Glutamatergic neuron (in vitro differentiated cells): ENCODE data around the gene ZNF496. TPM values are rescaled to one million over a fixed set of nuclear protein-coding genes. Genes with fewer than 3 reads are reported as not detected.
"Not testable (repeated sequence)": the region's sequence is repeated elsewhere in the genome, so short reads cannot be mapped to it uniquely, and the experiment has no call there.

Source experiments
- DNase-seq: peaks from one replicate; pipeline ENCODE4 v3.0.0; 2022
- H3K27ac Mint-ChIP-seq: one replicate; pipeline ENCODE4 v1.8.0; 2020; ENCODE audit warnings: mild to moderate bottlenecking, mixed read lengths, inconsistent platforms; ENCODE audit not compliant: unreplicated experiment
- H3K27me3 Mint-ChIP-seq: one replicate; pipeline ENCODE4 v1.8.0; 2020; ENCODE audit warnings: mild to moderate bottlenecking, moderate library complexity, mixed read lengths, inconsistent platforms; ENCODE audit not compliant: unreplicated experiment
- H3K36me3 Mint-ChIP-seq: one replicate; pipeline ENCODE4 v1.8.0; 2020; ENCODE audit warnings: mild to moderate bottlenecking, mixed read lengths, inconsistent platforms; ENCODE audit not compliant: unreplicated experiment
- H3K4me1 Mint-ChIP-seq: one replicate; pipeline ENCODE4 v1.8.0; 2020; ENCODE audit warnings: mild to moderate bottlenecking, low read depth, mixed read lengths, inconsistent platforms; ENCODE audit not compliant: unreplicated experiment
- H3K4me3 Mint-ChIP-seq: one replicate; pipeline ENCODE4 v1.8.0; 2020; ENCODE audit warnings: mild to moderate bottlenecking, mixed read lengths, inconsistent platforms; ENCODE audit not compliant: unreplicated experiment
- H3K9me3 Mint-ChIP-seq: one replicate; pipeline ENCODE4 v1.8.0; 2020; ENCODE audit warnings: mild to moderate bottlenecking, moderate library complexity, mixed read lengths, inconsistent platforms; ENCODE audit not compliant: unreplicated experiment
- total RNA-seq: library from RNA; stranded (reverse); fragmentation: NEBNext Ultra II Directional; extraction: Animal tissue kit (Norgen Biotek cat#: 25700); gene quantifications from one replicate; pipeline ENCODE4 v1.2.1, GENCODE V29; 2021; ENCODE audit not compliant: unreplicated experiment
- TF ChIP-seq, protein P1 (sequence below): fragments of 200-600 bp; sonication (generic); IDR thresholded peaks from one replicate; pipeline ENCODE4 v1.5.0; 2021; ENCODE audit not compliant: partially characterized antibody, unreplicated experiment

ZNF496 gene
- total RNA-seq, 1 donor from 2014 or later: 60.5 TPM

DNA sequence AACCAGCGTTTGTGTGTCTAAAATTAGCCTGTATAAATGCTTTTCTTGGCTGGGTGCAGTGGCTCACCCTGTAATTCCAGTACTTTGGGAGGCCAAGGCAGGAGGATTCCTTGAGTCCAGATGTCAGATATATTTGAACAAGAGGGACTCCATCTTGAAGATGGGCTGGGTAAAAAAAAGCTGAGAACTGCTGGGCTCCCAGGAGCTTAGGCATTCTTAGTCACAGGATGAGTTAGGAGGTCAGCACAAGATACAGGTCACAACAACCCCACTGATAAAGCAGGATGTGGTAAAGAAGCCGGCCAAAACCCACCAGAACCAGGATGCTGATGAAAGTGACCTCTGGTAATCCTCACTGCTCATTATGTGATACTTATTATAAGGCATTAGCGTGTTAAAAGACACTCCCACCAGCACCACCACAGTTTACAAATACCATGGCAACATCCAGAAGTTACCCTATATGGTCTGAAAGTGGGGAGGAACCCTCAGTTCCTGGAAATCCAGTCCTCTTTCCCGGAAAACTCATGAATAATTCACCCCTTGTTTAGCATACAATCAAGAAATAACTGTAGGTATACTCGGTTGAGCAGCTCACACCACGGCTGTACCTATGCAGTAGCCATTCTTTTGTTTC is 36.2 kb upstream of the ZNF496 start:
- TF ChIP-seq, protein P1, sequence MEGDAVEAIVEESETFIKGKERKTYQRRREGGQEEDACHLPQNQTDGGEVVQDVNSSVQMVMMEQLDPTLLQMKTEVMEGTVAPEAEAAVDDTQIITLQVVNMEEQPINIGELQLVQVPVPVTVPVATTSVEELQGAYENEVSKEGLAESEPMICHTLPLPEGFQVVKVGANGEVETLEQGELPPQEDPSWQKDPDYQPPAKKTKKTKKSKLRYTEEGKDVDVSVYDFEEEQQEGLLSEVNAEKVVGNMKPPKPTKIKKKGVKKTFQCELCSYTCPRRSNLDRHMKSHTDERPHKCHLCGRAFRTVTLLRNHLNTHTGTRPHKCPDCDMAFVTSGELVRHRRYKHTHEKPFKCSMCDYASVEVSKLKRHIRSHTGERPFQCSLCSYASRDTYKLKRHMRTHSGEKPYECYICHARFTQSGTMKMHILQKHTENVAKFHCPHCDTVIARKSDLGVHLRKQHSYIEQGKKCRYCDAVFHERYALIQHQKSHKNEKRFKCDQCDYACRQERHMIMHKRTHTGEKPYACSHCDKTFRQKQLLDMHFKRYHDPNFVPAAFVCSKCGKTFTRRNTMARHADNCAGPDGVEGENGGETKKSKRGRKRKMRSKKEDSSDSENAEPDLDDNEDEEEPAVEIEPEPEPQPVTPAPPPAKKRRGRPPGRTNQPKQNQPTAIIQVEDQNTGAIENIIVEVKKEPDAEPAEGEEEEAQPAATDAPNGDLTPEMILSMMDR: no peak
- H3K27me3 Mint-ChIP-seq: peaks cover 2% of the 10 kb centered on the region
- no peak overlapping the region for H3K27ac Mint-ChIP-seq
- DNase-seq: no peak
- H3K4me1 Mint-ChIP-seq: no peaks in the 10 kb centered on the region
- H3K4me3 Mint-ChIP-seq: no peak overlapping the region
- peaks cover 10% of the 10 kb centered on the region for H3K36me3 Mint-ChIP-seq
- H3K9me3 Mint-ChIP-seq: peaks cover 18% of the 10 kb centered on the region

- Mint-ChIP-seq H3K27ac (no peak overlapping the region), H3K4me1 (no peaks in the 10 kb centered on the region), H3K9me3 (peaks cover 18% of the 10 kb centered on the region), H3K36me3 (peaks cover 10% of the 10 kb centered on the region), H3K27me3 (peaks cover 2% of the 10 kb centered on the region), H3K4me3 (no peak overlapping the region)
- no peak for DNase-seq
- TF ChIP-seq, protein P1: no peak
Observed at GRCh38 chr1:247366926-247367645, 35.4 kb upstream of the ZNF496 start.

- not testable (repeated sequence) for H3K4me1 Mint-ChIP-seq, H3K4me3 Mint-ChIP-seq, H3K27me3 Mint-ChIP-seq, H3K27ac Mint-ChIP-seq, DNase-seq
- Mint-ChIP-seq H3K36me3 (peaks cover 10% of the 10 kb centered on the region), H3K9me3 (peaks cover 18% of the 10 kb centered on the region)
Observed at GRCh38 chr1:247366345-247366744, 34.7 kb upstream of the ZNF496 start.

DNA sequence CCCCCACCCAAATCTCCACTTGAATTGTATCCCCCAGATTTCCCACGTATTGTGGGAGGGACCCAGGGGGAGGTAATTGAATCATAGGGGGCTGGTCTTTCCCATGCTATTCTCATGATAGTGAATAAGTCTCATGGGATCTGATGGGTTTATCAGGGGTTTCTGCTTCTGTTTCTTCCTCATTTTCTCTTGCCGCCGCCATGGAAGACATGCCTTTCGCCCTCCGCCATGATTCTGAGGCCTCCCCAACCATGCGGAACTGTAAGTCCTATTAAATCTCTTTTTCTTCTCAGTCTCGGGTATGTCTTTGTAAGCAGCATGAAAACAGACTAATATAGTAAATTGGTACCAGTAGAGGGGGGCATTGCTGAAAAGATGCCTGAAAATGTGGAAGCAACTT is 33.4 kb upstream of the ZNF496 start:
- Mint-ChIP-seq H3K4me1 (no peaks in the 10 kb centered on the region), H3K27me3 (peaks cover 2% of the 10 kb centered on the region), H3K36me3 (peaks cover 10% of the 10 kb centered on the region), H3K27ac (no peak overlapping the region), H3K4me3 (no peak overlapping the region), H3K9me3 (peaks cover 18% of the 10 kb centered on the region)
- no peak for DNase-seq
- TF ChIP-seq, protein P1: no peak

GRCh38 chr1:247363000-247363399 is 31.3 kb upstream of the ZNF496 start:
- Mint-ChIP-seq H3K36me3 (peaks cover 10% of the 10 kb centered on the region), H3K9me3 (peaks cover 18% of the 10 kb centered on the region), H3K27ac (peak overlapping the region; percentile 28)
- H3K4me3 Mint-ChIP-seq, DNase-seq, H3K4me1 Mint-ChIP-seq, H3K27me3 Mint-ChIP-seq: not testable (repeated sequence)

GRCh38 chr1:247362153-247362552 is 30.5 kb upstream of the ZNF496 start:
- H3K36me3 Mint-ChIP-seq: peaks cover 6% of the 10 kb centered on the region
- H3K9me3 Mint-ChIP-seq: peaks cover 17% of the 10 kb centered on the region
- no peak overlapping the region for H3K4me3 Mint-ChIP-seq
- no peak for DNase-seq
- TF ChIP-seq, protein P1: no peak
- no peak overlapping the region for H3K27ac Mint-ChIP-seq
- peaks cover 2% of the 10 kb centered on the region for H3K27me3 Mint-ChIP-seq
- H3K4me1 Mint-ChIP-seq: no peaks in the 10 kb centered on the region
